GM18861 (cell line): ENCODE measurements around the gene CPEB3.
"Not testable (repeated sequence)": the region's sequence is repeated elsewhere in the genome, so short reads cannot be mapped to it uniquely, and the experiment has no call there.

Experiments
- ATAC-seq: cut with Tn5 transposase; IDR thresholded peaks from one replicate; pipeline ENCODE4 v1.9.1; 2021; ENCODE audit not compliant: unreplicated experiment

The CPEB3 gene

GRCh38 chr10:92146781-92147180 is 144.1 kb downstream of the CPEB3 start:
- ATAC-seq = no peak

- ATAC-seq = no peak
Observed at GRCh38 chr10:92146107-92146506, 144.8 kb downstream of the CPEB3 start.

GRCh38 chr10:92142949-92143348 is 147.9 kb downstream of the CPEB3 start:
- ATAC-seq = peak; percentile 68

GRCh38 chr10:92142512-92142911 is 148.4 kb downstream of the CPEB3 start:
- no peak for ATAC-seq

- not testable (repeated sequence) for ATAC-seq
Observed at GRCh38 chr10:92141147-92141546, 149.7 kb downstream of the CPEB3 start.

GRCh38 chr10:92134049-92134448 is 156.8 kb downstream of the CPEB3 start:
- ATAC-seq = not testable (repeated sequence)

- no peak for ATAC-seq
Observed at GRCh38 chr10:92131275-92131820, 159.5 kb downstream of the CPEB3 start.

- ATAC-seq = no peak
Observed at GRCh38 chr10:92130622-92131274, 160.1 kb downstream of the CPEB3 start.

GRCh38 chr10:92126100-92126650 is 164.7 kb downstream of the CPEB3 start:
- no peak for ATAC-seq

- ATAC-seq = no peak
Observed at GRCh38 chr10:92125144-92125543, 165.7 kb downstream of the CPEB3 start.

GRCh38 chr10:92124616-92125143 is 166.2 kb downstream of the CPEB3 start:
- no peak for ATAC-seq

GRCh38 chr10:92124020-92124419 is 166.9 kb downstream of the CPEB3 start:
- ATAC-seq = no peak

- no peak for ATAC-seq
Observed at GRCh38 chr10:92122941-92123450, 167.9 kb downstream of the CPEB3 start.

- no peak for ATAC-seq
Observed at GRCh38 chr10:92121686-92122492, 169.0 kb downstream of the CPEB3 start.

GRCh38 chr10:92119340-92119739 is 171.5 kb downstream of the CPEB3 start:
- ATAC-seq = no peak

- not testable (repeated sequence) for ATAC-seq
Observed at GRCh38 chr10:92114917-92115316, 176.0 kb downstream of the CPEB3 start.

GRCh38 chr10:92113911-92114600 is 176.8 kb downstream of the CPEB3 start:
- no peak for ATAC-seq

GRCh38 chr10:92112462-92112861 is 178.4 kb downstream of the CPEB3 start:
- no peak for ATAC-seq

GRCh38 chr10:92111336-92111939 is 179.4 kb downstream of the CPEB3 start:
- no peak for ATAC-seq

GRCh38 chr10:92110039-92110794 is 180.7 kb downstream of the CPEB3 start:
- no peak for ATAC-seq
